A549 (cell line): ENCODE measurements around the gene ALDH16A1. TPM values are rescaled to one million over a fixed set of nuclear protein-coding genes. Genes with fewer than 3 reads are reported as not detected.
"Not testable (repeated sequence)": the region's sequence is repeated elsewhere in the genome, so short reads cannot be mapped to it uniquely, and the experiment has no call there.

Experiments
- ATAC-seq, 2 experiments: fragments of 200-7000 bp in 1 of 2; fragments of >200 bp in 1 of 2; cut with Nextera tagmentation in 1 of 2; cut with Tn5 transposase in 1 of 2; 3 replicates each; pipeline versions ENCODE4 v1.8.0 to v1.9.1; 2018 to 2020; ENCODE audit warnings: mild to moderate bottlenecking in 1 of 2, moderate library complexity in 1 of 2
- CTCF ChIA-PET: fragments of 300-600 bp; sonication (Branson Sonifier 250); formaldehyde crosslinking; extraction: SDS; loops from one replicate; lab custom pipeline; 2021; ENCODE audit warnings: antibody characterized with exemption, inconsistent platforms; lab: Yijun Ruan, JAX
- POLR2A ChIA-PET: fragments of 350-600 bp; formaldehyde crosslinking; extraction: SDS; loops from one replicate; lab custom pipeline; 2021; ENCODE audit warnings: antibody characterized with exemption, inconsistent platforms; lab: Yijun Ruan, JAX
- DNase-seq, 2 experiments: peaks; one replicate each; pipeline versions ENCODE4 v3.0.0 to v3.0.0-alpha.2; 2011 to 2016; ENCODE audit warnings: low read depth in 1 of 2, low spot score in 1 of 2
- FAIRE-seq: peaks from 2 replicates; lab custom pipeline; 2011; peaks lifted over from hg19 to GRCh38; lab: Jason Lieb, UNC
- H3K27ac ChIP-seq, 2 experiments: fragments of >200 bp; sonication (Bioruptor Twin); formaldehyde crosslinking; 3 replicates each; pipeline ENCODE4 v1.5.1; 2016 to 2017
- H3K4me1 ChIP-seq: fragments of >200 bp; sonication (Bioruptor Twin); formaldehyde crosslinking; 3 replicates; pipeline ENCODE4 v1.6.1; 2016
- H3K4me2 ChIP-seq: fragments of >200 bp; sonication (Bioruptor Twin); formaldehyde crosslinking; 3 replicates; pipeline ENCODE4 v1.6.1; 2016
- H3K4me3 ChIP-seq: fragments of >200 bp; sonication (Bioruptor Twin); formaldehyde crosslinking; 3 replicates; pipeline ENCODE4 v1.5.1; 2016
- H3K9me3 ChIP-seq: fragments of >200 bp; sonication (Bioruptor Twin); formaldehyde crosslinking; 3 replicates; pipeline ENCODE4 v1.6.1; 2016
- CBX2 ChIP-seq: fragments of 200-600 bp; sonication (generic); IDR thresholded peaks from 2 replicates; pipeline ENCODE4 v1.6.1; 2016; ENCODE audit warnings: low read depth, mild to moderate bottlenecking, borderline replicate concordance
- CBX8 ChIP-seq: fragments of 200-600 bp; sonication (generic); IDR thresholded peaks from 2 replicates; pipeline ENCODE4 v1.6.1; 2016
- CHD2 ChIP-seq: fragments of 150-350 bp; IDR thresholded peaks from 2 replicates; pipeline ENCODE4 v1.6.1; 2014; ENCODE audit warnings: low read length; ENCODE audit not compliant: partially characterized antibody
- CHD4 ChIP-seq: fragments of 200-600 bp; sonication (generic); IDR thresholded peaks from 2 replicates; pipeline ENCODE4 v1.6.1; 2016; ENCODE audit warnings: antibody characterized with exemption, mild to moderate bottlenecking, borderline replicate concordance
- ESRRA ChIP-seq: fragments of 150-350 bp; IDR thresholded peaks from 2 replicates; pipeline ENCODE4 v1.6.1; 2014; ENCODE audit warnings: mild to moderate bottlenecking, low read length, borderline replicate concordance
- GATA3 ChIP-seq: IDR thresholded peaks from 2 replicates; pipeline ENCODE4 v1.6.1; 2012; ENCODE audit warnings: borderline replicate concordance
- JUN ChIP-seq, 2 experiments: fragments of >200 bp; sonication (Bioruptor Twin); formaldehyde crosslinking; IDR thresholded peaks; 2 replicates in 1 of 2; 3 replicates in 1 of 2; pipeline ENCODE4 v1.6.1; 2016 to 2017
- MAFK ChIP-seq: fragments of 450-650 bp; IDR thresholded peaks from 2 replicates; pipeline ENCODE4 v1.6.1; 2014; ENCODE audit not compliant: partially characterized antibody
- MAX ChIP-seq: IDR thresholded peaks from 2 replicates; pipeline ENCODE4 v1.6.1; 2012
- PBX3 ChIP-seq: IDR thresholded peaks from 2 replicates; pipeline ENCODE4 v1.6.1; 2012
- POLR2AphosphoS2 ChIP-seq: conservative IDR thresholded peaks from 2 replicates; pipeline ENCODE4 v1.6.1; 2012; ENCODE audit warnings: low read length, improper control_type of control experiment, inconsistent platforms
- RCOR1 ChIP-seq: fragments of 150-350 bp; IDR thresholded peaks from 2 replicates; pipeline ENCODE4 v1.6.1; 2014; ENCODE audit warnings: antibody characterized with exemption, low read length, low read depth
- RNF2 ChIP-seq: fragments of 200-600 bp; sonication (generic); IDR thresholded peaks from 2 replicates; pipeline ENCODE4 v1.6.1; 2016; ENCODE audit warnings: low read depth, mild to moderate bottlenecking, antibody characterized with exemption, moderate library complexity, borderline replicate concordance
- TP53 ChIP-seq: fragments of 250-450 bp; sonication (Bioruptor Pico); IDR thresholded peaks from 2 replicates; pipeline ENCODE4 v1.5.0; 2021; ENCODE audit warnings: mild to moderate bottlenecking, moderate library complexity
- ZC3H11A ChIP-seq: fragments of 450-650 bp; IDR thresholded peaks from 2 replicates; pipeline ENCODE4 v1.6.1; 2014; ENCODE audit warnings: antibody characterized with exemption, mild to moderate bottlenecking
- ZFP36 ChIP-seq: fragments of 450-650 bp; IDR thresholded peaks from 2 replicates; pipeline ENCODE4 v1.6.1; 2014; ENCODE audit warnings: borderline replicate concordance; ENCODE audit not compliant: partially characterized antibody
- WGBS: methylation state at CpG from one replicate; pipeline ENCODE4 v1.1.6; 2017; ENCODE audit errors: missing lambda C conversion rate; 5-methylcytosine and 5-hydroxymethylcytosine counted together
- polyA plus RNA-seq, 4 experiments: library from polyadenylated mRNA; depleted of rRNA in 3 of 4; stranded (reverse); fragments of >200 nt; fragmentation: RNase III in 1 of 4; extraction: RNeasy Plus Mini Kit Qiagen cat#74134 plus additional on column Dnase treatment in 1 of 4; gene quantifications; 2 replicates in 3 of 4; 3 replicates in 1 of 4; pipeline ENCODE4 v1.2.3, GENCODE V29; 2011 to 2017
- TF ChIP-seq, protein P1 (sequence below): IDR thresholded peaks from 2 replicates; pipeline ENCODE4 v1.6.1; 2012; ENCODE audit warnings: low read depth, borderline replicate concordance
- TF ChIP-seq, protein P2 (sequence below): fragments of 450-650 bp; IDR thresholded peaks from 2 replicates; pipeline ENCODE4 v1.6.1; 2014; ENCODE audit warnings: antibody characterized with exemption

Gene ALDH16A1
- polyA plus RNA-seq, 2 of the 4 experiments (the other 2 are of a cell fraction): 10.2 to 23.0 TPM

DNA sequence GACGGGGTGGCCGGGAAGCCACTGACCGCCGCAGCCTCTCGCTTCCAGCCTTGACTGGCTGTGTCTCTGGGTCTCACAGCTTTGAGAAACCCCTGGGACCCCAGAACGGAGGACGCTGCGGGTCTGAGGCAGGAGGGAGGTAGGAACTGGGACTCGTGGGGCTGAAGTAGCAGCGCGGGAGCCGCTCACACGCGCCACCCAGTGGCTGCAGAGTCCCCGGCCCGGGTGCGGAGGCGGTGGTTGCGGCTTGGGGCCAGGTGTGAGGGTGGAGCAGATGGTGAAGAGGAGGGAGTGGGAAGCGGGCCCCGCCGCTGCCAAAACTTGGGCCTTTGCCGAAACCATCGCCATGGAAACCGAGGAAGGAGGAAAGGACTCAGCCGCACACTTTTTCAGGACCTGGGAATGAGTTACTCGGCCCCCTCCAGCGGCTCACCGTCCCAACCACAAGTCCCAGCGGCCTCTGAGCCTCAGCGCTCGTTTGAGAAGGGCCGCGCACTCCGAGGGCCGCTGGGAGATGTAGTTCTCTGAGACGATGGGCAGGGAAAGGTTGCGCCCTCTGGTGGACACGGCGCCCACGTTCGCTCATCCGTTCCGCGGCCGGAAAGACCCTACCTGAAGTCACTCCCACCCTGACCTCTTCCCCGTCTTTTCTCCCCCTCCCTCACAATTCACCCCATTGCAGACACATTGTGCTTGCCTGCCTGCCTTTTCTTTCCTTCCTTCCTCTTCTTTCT lies 9.5 kb upstream of the ALDH16A1 start (continued):
- peak; percentile 88 for TF ChIP-seq MAX
- TF ChIP-seq, protein P1, sequence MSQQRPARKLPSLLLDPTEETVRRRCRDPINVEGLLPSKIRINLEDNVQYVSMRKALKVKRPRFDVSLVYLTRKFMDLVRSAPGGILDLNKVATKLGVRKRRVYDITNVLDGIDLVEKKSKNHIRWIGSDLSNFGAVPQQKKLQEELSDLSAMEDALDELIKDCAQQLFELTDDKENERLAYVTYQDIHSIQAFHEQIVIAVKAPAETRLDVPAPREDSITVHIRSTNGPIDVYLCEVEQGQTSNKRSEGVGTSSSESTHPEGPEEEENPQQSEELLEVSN: 0 out of 2 replicates have a peak, but pooled peaks have one; percentile 53
- 0 out of 2 replicates have a peak, but pooled peaks have one; percentile 29 for TF ChIP-seq TP53 (CRISPR knock-in tag)

DNA sequence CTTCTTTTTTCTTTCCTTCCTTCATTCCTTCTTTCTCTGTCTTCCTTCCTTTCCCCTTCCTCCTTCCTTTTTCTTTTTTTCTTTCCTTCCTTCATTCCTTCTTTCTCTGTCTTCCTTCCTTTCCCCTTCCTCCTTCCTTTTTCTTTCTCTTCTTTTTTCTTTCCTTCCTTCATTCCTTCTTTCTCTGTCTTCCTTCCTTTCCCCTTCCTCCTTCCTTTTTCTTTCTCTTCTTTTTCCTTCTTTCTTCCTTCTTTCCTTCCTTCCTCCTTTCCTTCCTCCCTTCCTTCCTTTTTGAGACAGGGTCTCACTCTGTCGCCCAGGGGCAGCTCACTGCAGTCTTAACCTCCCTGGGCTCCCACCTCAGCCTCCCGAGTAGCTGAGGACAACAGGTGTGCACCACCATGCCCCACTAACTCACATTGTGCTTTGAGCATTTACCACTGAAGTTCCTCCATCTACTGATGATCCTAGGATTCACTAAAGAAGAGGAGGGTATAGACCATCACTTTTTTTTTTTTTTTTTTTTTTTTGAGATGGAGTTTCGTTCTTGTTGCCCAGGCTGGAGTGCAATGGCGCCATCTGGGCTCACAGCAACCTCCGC lies 8.8 kb upstream of the ALDH16A1 start:
- WGBS: 73% methylated on average over 5 of the region's 5 CpGs
- Histone ChIP-seq H3K4me1 (peaks cover 19% of the 10 kb centered on the region), H3K4me2 (peak overlapping the region; percentile 99)
- POLR2A ChIA-PET: interaction anchor here (0.7 kb wide), 2 partner anchors 53 to 61 kb away, joined by 3 to 4 read pairs; no protein-coding TSS in a partner anchor
- not testable (repeated sequence) for FAIRE-seq, ATAC-seq, H3K27ac ChIP-seq, H3K9me3 ChIP-seq, DNase-seq, H3K4me3 ChIP-seq
- CTCF ChIA-PET: interaction anchor here (0.6 to 19.0 kb wide), 18 partner anchors 8 to 330 kb away, joined by 3 to 244 read pairs (median 4); partner anchors contain the start of genes KASH5, NOSIP and PRRG2

DNA sequence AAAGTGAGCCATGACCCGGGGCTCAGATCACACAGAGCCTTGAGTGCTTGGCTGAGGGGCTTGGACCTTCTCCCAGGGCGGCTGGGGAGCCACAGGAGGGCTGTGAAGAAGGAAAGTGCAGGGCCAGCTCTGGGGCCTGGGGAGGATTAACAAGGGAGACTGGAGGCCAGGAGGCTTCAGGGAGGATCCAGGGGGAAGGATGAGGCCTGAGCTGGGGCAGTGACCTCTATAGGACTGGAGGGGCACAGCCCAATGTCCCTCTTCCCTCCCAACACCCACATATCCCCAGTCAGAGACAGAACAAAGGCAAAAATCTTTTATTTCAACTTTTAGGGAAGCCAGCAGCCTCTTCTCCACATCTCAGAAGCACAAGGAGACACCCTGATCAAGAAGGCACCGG lies 7.0 kb upstream of the ALDH16A1 start:
- ATAC-seq (no peak), FAIRE-seq (no peak), DNase-seq (peak in 1 of 2 experiments; percentile 57)
- Histone ChIP-seq H3K4me3 (no peak overlapping the region), H3K27ac (no peak overlapping the region), H3K4me2 (no peak overlapping the region), H3K4me1 (peaks cover 18% of the 10 kb centered on the region), H3K9me3 (no peaks in the 10 kb centered on the region)
- 87% methylated on average over 3 of the region's 3 CpGs for WGBS
- POLR2A ChIA-PET: no interaction called here
- CTCF ChIA-PET: interaction anchor here (0.6 to 19.0 kb wide), 11 partner anchors 10 to 220 kb away, joined by 3 to 244 read pairs (median 5); partner anchors contain the start of genes FLT3LG, KASH5, NOSIP and PRRG2
- TF ChIP-seq JUN (IDR thresholded peaks at IDR 0.05): 0 out of 5 replicates have a peak, but pooled peaks of 1 of the 2 experiments have one; percentile 14
- TF ChIP-seq ZFP36: no peak
- TF ChIP-seq MAFK: no peak
- no peak for TF ChIP-seq RNF2

GRCh38 chr19:49447485-49448431 lies 5.3 kb upstream of the ALDH16A1 start:
- no peak overlapping the region for H3K4me3 ChIP-seq
- no peak overlapping the region for H3K27ac ChIP-seq
- H3K9me3 ChIP-seq: no peaks in the 10 kb centered on the region
- ATAC-seq (no peak), DNase-seq (peak in 1 of 2 experiments; percentile 68), FAIRE-seq (no peak)
- ChIA-PET CTCF (interaction anchor here (1.1 to 19.0 kb wide), 7 partner anchors 26 to 222 kb away, joined by 3 to 244 read pairs (median 10); partner anchors contain the start of genes FLT3LG and KASH5), POLR2A (no interaction called here)
- 86% methylated on average over 30 of the region's 32 CpGs for WGBS
- H3K4me1 ChIP-seq: peaks cover 10% of the 10 kb centered on the region
- TF ChIP-seq CBX8: no peak
- TF ChIP-seq, protein P2, sequence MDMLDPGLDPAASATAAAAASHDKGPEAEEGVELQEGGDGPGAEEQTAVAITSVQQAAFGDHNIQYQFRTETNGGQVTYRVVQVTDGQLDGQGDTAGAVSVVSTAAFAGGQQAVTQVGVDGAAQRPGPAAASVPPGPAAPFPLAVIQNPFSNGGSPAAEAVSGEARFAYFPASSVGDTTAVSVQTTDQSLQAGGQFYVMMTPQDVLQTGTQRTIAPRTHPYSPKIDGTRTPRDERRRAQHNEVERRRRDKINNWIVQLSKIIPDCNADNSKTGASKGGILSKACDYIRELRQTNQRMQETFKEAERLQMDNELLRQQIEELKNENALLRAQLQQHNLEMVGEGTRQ: no peak
- TF ChIP-seq CHD2: no peak
- TF ChIP-seq ZC3H11A: no peak
- no peak for TF ChIP-seq CHD4
- TF ChIP-seq MAX: no peak
- TF ChIP-seq RNF2: no peak
- no peak for TF ChIP-seq GATA3
- TF ChIP-seq PBX3: no peak
- TF ChIP-seq ESRRA: no peak
- no peak for TF ChIP-seq MAFK
- TF ChIP-seq RCOR1: no peak
- no peak for TF ChIP-seq CBX2
- TF ChIP-seq POLR2AphosphoS2: no peak
- no peak overlapping the region for H3K4me2 ChIP-seq
